KMS-11 (cell line): ENCODE measurements around the gene CGB8.
"Not testable (repeated sequence)": the region's sequence is repeated elsewhere in the genome, so short reads cannot be mapped to it uniquely, and the experiment has no call there.

Experiments
- H2AFZ ChIP-seq: fragments of 200-600 bp; sonication (generic); 2 replicates; pipeline ENCODE4 v1.6.1; 2016; ENCODE audit warnings: antibody characterized with exemption, mixed run types, low read depth
- H3K27ac ChIP-seq: fragments of 200-600 bp; sonication (generic); 2 replicates; pipeline ENCODE4 v1.6.1; 2016; ENCODE audit warnings: mild to moderate bottlenecking, mixed run types
- H3K27me3 ChIP-seq: fragments of 200-600 bp; sonication (generic); 2 replicates; pipeline ENCODE4 v1.6.1; 2017; ENCODE audit warnings: mild to moderate bottlenecking, low read depth, mixed run types, moderate library complexity; ENCODE audit not compliant: insufficient read depth
- H3K36me3 ChIP-seq: fragments of 200-600 bp; sonication (generic); 2 replicates; pipeline ENCODE4 v1.6.1; 2017; ENCODE audit warnings: mild to moderate bottlenecking, mixed run types; ENCODE audit not compliant: insufficient read depth
- H3K4me1 ChIP-seq: fragments of 200-600 bp; sonication (generic); 2 replicates; pipeline ENCODE4 v1.6.1; 2016; ENCODE audit warnings: mild to moderate bottlenecking, low read depth, mixed run types; ENCODE audit not compliant: poor library complexity, severe bottlenecking
- H3K4me2 ChIP-seq: fragments of 200-600 bp; sonication (generic); 2 replicates; pipeline ENCODE4 v1.7.0; 2016; ENCODE audit warnings: mild to moderate bottlenecking, mixed run types
- H3K4me3 ChIP-seq: fragments of 200-600 bp; sonication (generic); IDR thresholded peaks from 2 replicates; pipeline ENCODE4 v1.6.1; 2017; ENCODE audit warnings: low read depth, low read length, mixed read lengths; ENCODE audit not compliant: insufficient read depth
- H3K79me2 ChIP-seq: fragments of 200-600 bp; sonication (generic); 2 replicates; pipeline ENCODE4 v1.6.1; 2016; ENCODE audit warnings: low read depth, mixed run types; ENCODE audit not compliant: insufficient read depth
- H3K9ac ChIP-seq: fragments of 200-600 bp; sonication (generic); 2 replicates; pipeline ENCODE4 v1.6.1; 2016; ENCODE audit warnings: mild to moderate bottlenecking, mixed run types
- H4K20me1 ChIP-seq: fragments of 200-600 bp; sonication (generic); 2 replicates; pipeline ENCODE4 v1.6.1; 2016; ENCODE audit warnings: mild to moderate bottlenecking, mixed run types; ENCODE audit not compliant: insufficient read depth
- TF ChIP-seq, protein P1 (sequence below): fragments of 200-600 bp; sonication (generic); conservative IDR thresholded peaks from 2 replicates; pipeline ENCODE4 v1.6.1; 2017; ENCODE audit warnings: low read depth, mild to moderate bottlenecking, antibody characterized with exemption, low read length, moderate library complexity, mixed read lengths

CGB8 gene

DNA sequence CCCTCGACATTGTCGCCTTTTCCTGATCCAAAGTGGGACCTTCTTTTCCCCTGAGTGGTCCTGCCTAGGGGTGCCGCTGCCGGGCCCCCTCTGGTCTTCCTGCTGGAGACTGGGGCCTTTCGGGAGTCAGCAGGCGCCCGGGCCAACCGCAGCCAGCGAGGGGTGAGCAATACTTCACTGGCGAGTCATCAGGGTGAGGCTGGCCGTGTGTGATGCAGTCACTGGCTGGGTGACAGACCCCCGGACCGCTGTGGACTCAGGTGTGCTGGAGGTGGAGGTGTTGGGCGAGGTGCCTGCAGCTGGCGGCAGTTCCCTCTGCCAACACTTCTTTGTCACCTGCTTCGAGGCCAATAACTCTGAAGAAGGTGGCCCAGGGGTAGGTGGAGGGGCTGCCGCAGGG lies 6.7 kb downstream of the CGB8 start:
- H3K27me3 ChIP-seq: peaks cover 55% of the 10 kb centered on the region
- H3K4me2 ChIP-seq: no peak overlapping the region
- no peaks in the 10 kb centered on the region for H3K36me3 ChIP-seq
- no peak overlapping the region for H3K9ac ChIP-seq
- no peaks in the 10 kb centered on the region for H3K4me1 ChIP-seq
- H2AFZ ChIP-seq: no peak overlapping the region
- no peaks in the 10 kb centered on the region for H4K20me1 ChIP-seq
- TF ChIP-seq, protein P1, sequence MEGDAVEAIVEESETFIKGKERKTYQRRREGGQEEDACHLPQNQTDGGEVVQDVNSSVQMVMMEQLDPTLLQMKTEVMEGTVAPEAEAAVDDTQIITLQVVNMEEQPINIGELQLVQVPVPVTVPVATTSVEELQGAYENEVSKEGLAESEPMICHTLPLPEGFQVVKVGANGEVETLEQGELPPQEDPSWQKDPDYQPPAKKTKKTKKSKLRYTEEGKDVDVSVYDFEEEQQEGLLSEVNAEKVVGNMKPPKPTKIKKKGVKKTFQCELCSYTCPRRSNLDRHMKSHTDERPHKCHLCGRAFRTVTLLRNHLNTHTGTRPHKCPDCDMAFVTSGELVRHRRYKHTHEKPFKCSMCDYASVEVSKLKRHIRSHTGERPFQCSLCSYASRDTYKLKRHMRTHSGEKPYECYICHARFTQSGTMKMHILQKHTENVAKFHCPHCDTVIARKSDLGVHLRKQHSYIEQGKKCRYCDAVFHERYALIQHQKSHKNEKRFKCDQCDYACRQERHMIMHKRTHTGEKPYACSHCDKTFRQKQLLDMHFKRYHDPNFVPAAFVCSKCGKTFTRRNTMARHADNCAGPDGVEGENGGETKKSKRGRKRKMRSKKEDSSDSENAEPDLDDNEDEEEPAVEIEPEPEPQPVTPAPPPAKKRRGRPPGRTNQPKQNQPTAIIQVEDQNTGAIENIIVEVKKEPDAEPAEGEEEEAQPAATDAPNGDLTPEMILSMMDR: no peak
- H3K27ac ChIP-seq: no peak overlapping the region
- no peaks in the 10 kb centered on the region for H3K79me2 ChIP-seq
- H3K4me3 ChIP-seq: no peak overlapping the region

DNA sequence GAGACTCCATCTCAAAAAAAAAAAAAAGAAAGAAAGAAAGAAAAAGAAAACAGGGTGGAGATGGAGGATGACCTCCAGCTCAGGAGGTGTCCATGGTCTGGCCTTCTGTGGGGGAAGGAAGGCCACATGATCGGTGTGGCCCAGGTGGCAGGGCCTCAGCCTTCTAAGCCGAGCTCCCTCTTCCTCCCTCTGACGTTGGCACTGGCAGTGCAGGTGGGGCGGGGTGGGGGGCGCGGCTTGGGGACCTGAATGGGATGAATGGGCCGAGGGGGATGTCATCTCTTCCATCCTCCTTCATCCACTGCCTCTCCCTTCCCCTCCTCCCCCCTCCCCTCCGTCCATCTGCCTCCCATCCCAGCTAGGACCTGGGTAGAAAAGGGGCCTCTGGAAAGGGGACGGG lies 9.2 kb downstream of the CGB8 start:
- not testable (repeated sequence) for H2AFZ ChIP-seq, H4K20me1 ChIP-seq, H3K79me2 ChIP-seq, H3K4me1 ChIP-seq, H3K9ac ChIP-seq, H3K27ac ChIP-seq, H3K4me3 ChIP-seq, H3K36me3 ChIP-seq, H3K4me2 ChIP-seq
- H3K27me3 ChIP-seq: peaks cover 56% of the 10 kb centered on the region

DNA sequence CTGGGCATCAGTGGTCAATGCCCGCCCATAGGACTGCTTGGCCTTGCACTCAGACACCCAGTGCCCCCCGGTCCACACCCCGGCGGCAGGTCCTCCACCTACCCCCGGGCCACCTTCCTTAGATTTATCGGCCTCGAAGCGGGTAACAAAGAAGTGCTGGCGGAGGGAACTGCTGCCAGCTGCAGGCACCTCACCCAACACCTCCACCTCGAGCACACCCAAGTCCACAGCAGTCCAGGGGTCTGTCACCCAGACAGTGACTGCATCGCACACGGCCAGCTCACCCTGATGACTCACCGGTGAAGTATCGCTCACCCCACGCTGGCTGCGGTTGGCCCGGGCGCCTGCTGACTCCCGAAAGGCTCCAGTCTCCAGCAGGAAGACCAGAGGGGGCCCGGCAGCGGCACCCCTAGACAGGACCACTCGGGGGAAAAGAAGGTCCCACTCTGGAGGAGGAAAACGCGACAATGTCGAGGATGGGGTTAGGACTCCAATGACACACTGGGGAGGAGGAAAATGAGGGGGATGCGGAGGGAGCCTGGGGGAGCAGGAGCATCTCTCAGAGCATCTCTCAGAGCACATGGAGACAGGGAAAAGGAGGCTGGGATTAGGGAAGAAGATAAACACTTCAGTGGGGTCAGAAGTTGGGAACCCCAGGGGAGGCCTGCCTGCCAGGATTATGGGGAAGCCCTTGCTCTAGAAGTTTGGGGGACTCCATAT lies 10.2 kb downstream of the CGB8 start:
- H2AFZ ChIP-seq, H3K36me3 ChIP-seq, H3K9ac ChIP-seq, H3K27ac ChIP-seq, H4K20me1 ChIP-seq, H3K79me2 ChIP-seq, H3K4me2 ChIP-seq, H3K4me3 ChIP-seq, H3K4me1 ChIP-seq: not testable (repeated sequence)
- H3K27me3 ChIP-seq: peaks cover 59% of the 10 kb centered on the region

DNA sequence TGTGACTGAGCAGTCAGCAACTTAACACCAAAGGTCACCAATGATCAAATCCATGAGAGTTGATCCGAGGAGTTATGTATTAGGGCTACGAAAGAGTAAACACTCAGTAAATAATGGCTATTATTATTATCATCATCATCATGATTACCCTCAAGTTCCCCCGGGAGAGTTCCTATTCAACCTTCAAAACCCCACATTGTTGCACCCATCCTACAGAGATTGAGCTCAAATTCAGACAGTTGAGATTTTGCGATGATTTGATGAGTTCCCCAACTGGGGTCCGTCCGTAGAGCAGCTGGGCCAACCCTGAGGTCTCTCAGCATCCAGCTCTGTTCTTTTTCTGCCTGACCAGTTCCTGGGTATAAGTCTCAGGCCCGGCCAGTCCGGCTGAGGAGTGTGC lies 10.8 kb downstream of the CGB8 start:
- H3K4me3 ChIP-seq, H4K20me1 ChIP-seq, H3K36me3 ChIP-seq, H3K79me2 ChIP-seq, H2AFZ ChIP-seq, H3K9ac ChIP-seq, H3K4me1 ChIP-seq, H3K4me2 ChIP-seq, H3K27ac ChIP-seq: not testable (repeated sequence)
- H3K27me3 ChIP-seq: peaks cover 55% of the 10 kb centered on the region

DNA sequence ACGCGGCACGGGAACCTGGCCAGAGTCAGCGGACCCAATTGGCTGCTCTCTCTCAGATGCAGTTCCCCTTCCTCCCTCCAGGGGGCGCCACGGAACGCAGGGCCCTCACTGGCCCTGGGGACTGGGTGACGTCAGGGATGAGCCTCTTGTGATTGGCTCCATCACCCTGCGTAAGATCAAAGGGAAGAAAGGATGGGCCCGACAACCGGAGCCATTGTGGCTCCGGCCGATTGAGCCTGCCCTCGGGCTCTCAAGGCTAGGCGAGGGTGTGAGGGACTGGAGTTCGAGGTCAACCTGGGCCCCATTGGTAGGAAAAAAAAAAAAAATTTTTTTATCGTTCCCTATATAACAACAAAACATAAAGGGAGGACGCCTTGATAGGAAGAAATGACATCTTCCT lies 12.1 kb downstream of the CGB8 start, which contains the start of gene CGB1:
CGB1 (minus strand) TSS at position 81 of the 400 bp plus-strand sequence. CDS start 184 bp downstream, outside the sequence.
- TF ChIP-seq, protein P1: peak; percentile 65
- not testable (repeated sequence) for H4K20me1 ChIP-seq, H3K4me2 ChIP-seq, H3K27ac ChIP-seq, H3K79me2 ChIP-seq, H3K9ac ChIP-seq, H3K36me3 ChIP-seq, H2AFZ ChIP-seq, H3K4me1 ChIP-seq, H3K4me3 ChIP-seq
- H3K27me3 ChIP-seq: peaks cover 46% of the 10 kb centered on the region

DNA sequence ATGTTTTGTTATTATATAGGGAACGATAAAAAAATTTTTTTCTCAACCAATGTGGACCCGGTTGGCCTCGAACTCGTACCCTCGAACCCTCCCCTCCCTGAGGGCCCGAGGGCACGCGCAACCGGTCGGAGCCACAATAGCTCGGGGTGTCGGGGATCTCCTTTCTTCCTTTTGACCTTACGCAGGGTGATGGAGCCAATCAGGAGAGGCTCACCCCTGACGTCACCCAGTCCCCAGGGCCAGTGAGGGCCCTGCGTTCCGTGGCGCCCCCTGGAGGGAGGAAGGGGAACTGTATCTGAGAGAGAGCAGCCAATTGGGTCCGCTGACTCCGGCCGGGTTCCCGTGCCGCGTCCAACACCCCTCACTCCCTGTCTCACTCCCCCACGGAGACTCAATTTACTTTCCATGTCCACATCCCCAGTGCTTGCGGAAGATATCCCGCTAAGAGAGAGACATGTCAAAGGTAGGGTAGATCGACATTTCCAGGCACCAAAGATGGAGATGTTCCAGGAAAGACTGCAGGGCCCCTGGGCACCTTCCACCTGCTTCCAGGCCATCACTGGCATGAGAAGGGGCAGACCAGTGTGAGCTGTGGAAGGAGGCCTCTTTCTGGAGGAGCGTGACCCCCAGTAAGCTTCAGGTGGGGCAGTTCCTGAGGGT lies 17.1 kb downstream of the CGB8 start, which contains the start of gene CGB2:
CGB2 (plus strand) TSS at position 249 of the 660 bp plus-strand sequence; CDS start at position 455, 206 bp downstream.
- H3K36me3 ChIP-seq, H3K4me1 ChIP-seq, H3K27ac ChIP-seq, H3K4me3 ChIP-seq, H3K9ac ChIP-seq, H2AFZ ChIP-seq, H4K20me1 ChIP-seq, H3K4me2 ChIP-seq, H3K79me2 ChIP-seq: not testable (repeated sequence)
- peaks cover 17% of the 10 kb centered on the region for H3K27me3 ChIP-seq
- TF ChIP-seq, protein P1: peak; percentile 60

DNA sequence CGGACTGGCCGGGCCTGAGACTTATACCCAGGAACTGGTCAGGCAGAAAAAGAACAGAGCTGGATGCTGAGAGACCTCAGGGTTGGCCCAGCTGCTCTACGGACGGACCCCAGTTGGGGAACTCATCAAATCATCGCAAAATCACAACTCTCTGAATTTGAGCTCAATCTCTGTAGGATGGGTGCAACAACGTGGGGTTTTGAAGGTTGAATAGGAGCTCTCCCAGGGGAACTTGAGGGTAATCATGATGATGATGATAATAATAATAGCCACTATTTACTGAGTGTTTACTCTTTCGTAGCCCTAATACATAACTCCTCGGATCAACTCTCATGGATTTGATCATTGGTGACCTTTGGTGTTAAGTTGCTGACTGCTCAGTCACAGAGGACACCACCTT lies 18.6 kb downstream of the CGB8 start:
- not testable (repeated sequence) for H3K36me3 ChIP-seq, H3K4me2 ChIP-seq, H3K4me3 ChIP-seq, H2AFZ ChIP-seq, H4K20me1 ChIP-seq, H3K79me2 ChIP-seq, H3K9ac ChIP-seq, H3K27ac ChIP-seq, H3K4me1 ChIP-seq
- peaks cover 15% of the 10 kb centered on the region for H3K27me3 ChIP-seq
